T-helper 2 cell (primary cell): ENCODE results near the gene TBRG4.
A peak's percentile ranks its signal among the peaks of the same experiment; 100 is the strongest.

Experiments
- DNase-seq, 5 experiments: peaks; one replicate each; pipeline versions ENCODE4 v3.0.0 to v3.0.0-alpha.2; 2012 to 2022

Gene TBRG4

DNA sequence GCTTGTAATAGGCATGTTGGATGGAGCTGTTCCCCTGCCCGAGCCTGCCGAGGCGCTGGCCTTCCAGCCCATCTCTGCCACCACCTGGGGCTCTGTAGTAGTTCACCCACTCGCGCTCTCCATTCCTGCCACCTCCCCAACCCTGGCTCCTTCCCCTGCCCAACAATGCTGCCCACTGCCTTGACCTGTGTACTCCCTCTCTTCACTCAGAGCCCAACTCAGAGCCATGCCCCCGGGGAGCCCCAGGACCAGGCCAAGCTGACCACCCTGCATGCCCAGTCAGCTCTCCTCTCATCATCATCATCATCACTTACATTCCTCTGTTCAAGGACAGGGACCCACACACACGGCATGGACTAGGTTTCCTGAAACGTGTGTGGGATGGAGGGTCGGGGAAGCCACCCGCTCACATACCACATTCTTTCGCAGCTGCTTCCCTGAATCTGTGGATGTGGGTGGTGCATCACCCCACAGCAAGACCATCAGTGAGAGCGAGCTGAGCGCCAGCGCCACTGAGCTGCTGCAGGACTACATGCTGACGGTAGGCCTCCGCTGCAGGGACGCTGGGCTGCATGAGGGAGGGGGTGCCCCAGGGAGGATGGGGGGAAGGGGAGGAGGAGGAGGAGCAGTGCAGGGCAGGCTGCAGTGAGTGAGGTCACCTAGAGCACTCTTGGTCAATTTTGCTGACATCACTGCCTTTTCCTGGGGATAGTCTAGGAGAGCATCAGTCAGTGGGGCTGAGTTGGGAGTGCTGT, 38.3 kb downstream of the TBRG4 start:
- DNase-seq, result no peak

DNA sequence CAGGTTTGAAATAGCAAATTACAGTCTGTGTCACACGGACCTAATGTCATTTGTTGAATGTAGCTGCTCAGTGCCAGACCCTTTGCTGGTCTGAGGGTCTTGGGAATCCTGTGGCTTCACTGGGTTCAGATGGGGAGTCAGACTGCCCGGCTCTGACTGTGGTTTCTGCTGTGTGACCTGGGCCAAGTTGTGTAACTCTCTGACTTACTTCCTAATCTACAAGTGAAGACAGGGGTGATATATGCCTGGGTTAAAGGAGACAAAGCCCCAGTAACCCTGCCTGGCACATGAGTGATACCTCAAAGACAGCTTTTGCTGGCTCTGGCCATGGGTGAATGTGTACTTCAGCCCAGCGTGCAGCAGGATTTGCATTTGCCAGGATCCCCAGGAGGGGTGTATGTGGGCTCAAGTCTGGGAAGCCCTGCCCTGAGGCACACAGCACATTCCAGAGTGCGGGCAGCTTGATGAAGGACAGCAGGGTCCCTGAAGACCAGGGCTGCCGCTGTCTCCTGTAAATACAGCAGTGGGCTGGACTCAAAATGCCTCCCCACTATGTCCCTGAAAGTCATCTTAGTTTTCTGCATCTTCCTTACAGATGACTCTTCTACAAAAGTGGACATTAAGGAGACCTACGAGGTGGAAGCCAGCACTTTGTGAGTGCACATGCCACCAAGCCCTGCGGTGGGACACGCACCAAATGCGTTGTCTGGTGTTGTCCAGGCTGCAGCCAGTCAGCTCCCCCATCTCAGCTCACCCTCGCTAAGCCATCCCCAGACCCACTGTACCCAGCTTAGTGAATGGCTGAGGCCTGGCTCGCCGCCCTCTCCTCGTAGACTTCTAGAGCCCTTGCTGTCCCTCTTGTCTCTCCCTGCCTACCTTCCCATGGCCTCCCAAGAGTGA, 39.1 kb downstream of the TBRG4 start:
- DNase-seq, result no peak

DNA sequence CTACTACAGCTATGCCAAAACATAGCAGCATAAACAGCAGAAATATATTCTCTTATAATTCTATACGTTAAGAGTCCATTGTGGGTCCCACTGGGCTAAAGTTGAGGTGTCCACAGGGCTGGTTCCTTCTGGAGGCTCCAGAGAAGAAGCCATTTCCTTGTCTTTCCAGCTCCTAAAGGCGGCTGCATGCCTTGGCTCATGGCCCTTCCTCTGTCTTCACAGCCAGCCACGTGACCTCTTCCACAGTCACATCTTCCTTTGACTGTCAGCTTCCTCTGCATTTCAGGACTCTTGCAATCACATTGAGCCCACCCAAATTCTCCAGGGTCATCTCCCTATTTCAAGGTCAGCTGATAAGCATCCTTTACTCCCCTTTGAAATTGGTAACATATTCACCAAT, 40.0 kb downstream of the TBRG4 start:
- no peak for DNase-seq

DNA sequence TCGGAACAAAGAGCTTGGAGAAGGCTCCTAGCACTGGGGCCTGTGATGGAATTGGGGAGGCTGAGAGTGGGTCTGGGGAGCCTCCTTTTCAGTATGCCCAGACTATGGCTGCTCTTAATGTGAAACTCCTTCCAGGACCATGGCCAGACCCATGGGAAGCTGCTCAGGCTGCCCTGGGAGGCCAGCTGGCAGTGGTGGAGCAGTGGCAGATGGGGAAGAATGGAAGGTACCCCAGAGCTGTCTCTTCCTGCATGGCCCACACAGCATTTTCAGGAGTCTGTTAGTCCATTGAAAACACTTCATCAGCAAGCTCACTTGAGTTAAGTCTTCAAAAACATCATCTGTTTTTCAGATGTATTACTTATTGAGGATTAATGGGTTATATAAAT, 41.2 kb downstream of the TBRG4 start:
- no peak for DNase-seq

DNA sequence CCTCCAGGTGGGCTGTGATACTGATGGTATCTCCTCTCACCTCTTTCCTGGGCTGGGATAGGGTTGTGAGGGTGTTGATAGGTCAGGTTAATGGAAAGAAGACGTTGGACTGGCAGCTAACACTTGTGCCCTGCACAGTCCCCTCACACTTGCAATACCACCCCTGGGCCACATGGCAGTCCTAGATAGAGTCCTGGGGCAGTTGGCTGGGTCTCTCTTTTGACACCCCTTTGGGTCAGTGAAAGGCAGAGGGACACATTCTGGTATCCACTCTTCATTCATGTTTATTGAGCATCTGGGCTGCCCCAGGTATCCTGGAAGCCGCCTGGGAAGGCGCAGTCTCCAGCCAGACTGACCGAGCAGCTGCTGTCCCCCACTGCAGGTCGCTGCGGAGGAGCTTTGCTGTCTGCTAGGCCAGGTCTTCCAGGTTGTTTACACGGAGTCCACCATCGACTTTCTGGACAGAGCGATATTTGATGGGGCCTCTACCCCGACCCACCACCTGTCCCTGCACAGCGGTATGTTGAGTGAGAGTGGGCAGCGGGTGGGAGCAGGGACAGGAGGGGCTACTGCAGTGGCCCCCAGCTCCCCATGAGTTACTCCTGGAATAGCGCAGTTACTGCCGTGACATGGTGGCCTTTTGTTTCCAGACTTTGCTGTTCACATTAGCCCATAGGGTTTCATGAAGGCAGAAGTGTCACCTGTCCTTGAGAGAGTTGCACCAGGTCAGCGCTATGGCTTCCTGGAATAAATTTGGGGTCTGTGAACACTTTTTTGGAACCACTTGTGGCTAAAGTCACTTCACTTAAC, 41.8 kb downstream of the TBRG4 start:
- DNase-seq, result no peak

DNA sequence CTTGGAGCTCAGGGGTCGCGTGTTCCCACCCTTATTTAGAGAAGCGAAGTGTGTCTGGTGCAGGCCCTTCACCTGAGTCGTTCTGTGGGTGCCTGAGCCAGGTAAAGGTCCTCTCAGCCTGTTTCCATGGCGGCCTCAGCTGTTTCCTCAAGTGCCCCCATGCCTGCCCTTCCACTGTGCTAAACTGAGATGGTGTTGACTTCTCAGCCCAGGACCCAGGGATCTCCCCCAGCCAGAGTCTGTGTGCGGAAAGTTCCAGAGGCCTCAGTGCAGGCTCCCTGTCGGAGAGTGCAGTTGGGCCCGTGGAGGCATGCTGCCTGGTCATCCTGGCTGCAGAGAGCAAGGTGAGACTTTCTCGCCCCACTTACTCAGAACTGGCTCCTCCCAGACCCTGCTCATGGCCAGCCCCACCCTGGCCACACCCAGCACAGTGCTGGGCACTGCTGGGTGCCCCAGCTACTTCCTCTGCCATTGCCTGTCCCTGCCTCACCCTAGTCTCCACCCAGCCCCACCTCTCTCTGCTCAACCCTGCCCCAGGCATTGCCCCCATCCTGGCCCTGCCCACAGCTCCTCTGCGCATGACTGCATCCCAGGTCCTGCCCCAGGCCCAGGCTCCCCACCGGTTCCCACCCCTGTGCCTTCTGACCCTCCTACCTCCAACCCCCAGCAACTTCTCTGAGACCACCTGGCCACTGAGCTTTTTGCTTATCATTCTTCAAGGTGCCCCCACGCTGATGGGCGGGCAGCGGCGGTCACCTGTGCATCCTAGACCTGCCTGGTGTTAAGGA, 43.1 kb downstream of the TBRG4 start:
- DNase-seq, result no peak

DNA sequence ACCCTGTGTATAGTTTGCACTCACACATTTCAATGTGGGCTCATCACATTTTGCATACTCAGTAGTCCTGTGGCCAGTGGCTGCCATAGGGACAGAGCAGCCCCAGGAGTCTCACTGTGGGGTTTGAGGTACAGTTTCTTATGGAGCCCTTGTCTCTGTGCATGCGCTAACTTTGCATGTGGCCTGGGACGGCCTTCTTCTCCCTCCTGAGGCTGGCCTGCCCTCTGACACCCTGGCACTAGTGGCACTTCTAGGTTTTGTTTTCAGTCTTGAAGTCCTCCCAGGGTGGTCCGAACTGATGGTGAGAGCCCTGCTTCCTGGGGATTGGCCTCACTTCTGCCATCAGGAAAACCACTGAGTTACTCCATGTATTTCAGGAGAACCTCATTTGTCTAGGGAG, 43.9 kb downstream of the TBRG4 start:
- DNase-seq, result no peak

DNA sequence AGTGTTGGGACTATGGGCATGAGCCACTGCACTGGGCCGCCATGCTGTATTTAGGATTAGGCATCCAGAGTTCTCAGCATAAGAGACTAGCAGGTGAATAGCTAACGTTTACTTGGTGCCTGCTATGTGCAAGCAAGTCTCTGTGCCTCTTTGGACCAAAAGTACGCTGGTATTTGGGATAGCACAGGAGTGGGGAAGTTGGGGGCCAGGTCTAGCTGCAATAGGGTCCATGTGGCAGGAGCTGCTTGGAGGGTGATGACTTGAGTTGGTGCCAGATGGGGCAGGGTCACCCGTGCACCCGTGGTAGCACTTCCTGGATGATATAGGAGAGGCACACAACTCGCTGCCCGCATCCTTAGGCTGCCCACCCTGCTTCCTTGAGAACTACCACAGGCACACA, 45.1 kb downstream of the TBRG4 start:
- DNase-seq, result no peak

DNA sequence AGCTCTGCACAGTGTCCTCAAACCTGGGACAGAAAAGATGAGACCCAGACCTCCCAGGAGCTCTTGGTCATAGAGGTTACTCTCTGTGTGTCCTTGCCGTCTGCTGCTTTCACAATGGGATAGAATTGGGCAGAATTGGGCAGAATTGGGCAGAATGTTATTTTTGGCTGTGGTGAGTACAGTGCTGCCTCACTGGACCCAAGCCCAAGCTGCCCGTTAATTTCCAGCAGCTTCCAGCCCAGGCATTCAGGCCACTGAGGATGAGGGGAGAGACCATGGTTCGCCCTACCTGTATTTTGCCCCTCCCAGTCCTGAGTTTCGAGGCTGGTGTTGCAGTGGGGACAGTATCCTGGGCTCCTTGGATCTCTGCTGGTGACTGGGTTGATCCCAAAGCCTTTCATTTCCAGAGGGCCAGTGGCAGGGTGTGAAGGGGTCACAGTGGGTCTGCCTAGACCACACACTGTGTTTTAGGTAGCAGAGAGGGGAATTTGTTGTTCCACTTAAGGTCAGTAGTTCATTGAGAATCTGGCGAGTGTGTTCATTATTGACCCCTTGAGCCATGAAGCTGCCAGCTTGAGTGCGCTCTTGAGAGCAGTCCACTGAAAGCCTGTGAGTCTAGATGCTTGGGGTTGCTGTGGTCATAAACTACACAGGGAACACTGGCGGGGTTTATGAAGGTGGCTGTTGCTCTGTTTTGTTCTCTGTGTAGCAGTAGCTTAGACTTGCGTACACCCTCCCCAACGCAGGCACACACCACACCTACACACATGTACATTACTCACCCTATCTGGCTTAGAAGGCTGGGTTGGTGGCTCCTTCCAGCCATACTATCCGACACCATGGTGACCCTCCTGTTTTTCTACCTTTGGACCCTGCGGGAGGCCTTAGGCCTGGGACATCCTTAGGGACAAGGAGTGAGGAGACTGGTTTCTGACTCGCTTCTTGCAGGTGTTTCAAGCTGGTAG, 46.2 kb downstream of the TBRG4 start:
- DNase-seq, result no peak

DNA sequence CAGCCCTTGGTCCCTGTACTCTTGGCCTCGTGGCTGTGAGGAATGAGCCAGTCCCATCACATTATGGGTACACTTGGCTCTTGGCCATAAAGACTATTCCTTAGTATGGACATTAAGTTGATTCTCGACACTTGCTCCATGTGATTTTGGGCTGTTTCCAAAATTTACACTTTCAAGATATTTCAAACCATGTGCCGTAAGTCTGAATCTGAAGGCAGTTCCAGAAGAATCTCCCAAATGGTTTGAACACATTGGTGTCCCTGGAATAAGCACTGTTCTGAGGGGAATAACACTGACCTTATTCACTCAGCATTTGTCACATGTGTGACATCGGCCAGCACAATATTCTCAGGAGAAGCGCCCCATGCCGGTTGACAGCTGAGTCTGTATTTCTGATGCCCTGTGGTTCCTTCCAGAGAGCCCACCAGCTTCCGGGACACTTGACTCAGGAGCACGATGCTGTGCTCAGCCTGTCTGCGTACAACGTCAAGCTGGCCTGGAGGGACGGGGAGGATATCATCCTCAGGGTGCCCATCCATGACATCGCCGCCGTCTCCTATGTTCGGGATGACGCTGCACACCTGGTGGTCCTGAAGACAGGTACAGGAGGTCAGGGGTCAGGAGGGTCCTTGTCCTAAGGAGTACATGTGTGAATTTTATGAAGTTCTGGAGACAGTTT, 47.3 kb downstream of the TBRG4 start:
- no peak for DNase-seq

DNA sequence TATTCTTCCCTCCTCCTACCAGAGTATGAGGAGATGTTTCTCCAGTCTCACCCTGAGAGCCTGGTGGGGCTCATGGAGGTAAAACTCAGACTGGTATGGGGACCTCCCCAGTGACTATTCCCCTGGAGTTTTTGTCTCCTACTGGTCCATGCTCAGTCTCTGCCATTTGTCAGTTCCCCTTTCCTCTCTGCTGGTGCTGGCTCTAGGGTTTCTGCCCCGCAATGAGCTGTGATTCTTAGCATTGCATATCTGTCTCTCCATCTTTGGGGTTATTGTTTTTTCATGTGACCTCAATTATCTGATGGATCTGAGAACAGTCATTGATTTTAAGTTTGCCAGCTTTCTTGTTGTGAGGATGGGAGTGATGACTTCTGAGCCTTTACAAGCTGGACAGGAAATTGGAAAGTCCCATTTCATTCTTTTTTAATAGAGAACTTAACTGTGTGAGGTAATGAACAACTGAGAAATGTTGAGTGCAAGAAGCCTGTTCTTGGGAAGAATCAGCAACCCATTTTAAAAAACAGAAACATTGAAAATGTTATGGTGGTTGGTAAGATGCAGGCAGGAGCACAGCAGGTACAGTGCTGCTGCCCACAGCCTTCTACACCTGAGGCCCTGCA, 49.6 kb downstream of the TBRG4 start:
- peak in 1 of 5 experiments; percentile 64 for DNase-seq

DNA sequence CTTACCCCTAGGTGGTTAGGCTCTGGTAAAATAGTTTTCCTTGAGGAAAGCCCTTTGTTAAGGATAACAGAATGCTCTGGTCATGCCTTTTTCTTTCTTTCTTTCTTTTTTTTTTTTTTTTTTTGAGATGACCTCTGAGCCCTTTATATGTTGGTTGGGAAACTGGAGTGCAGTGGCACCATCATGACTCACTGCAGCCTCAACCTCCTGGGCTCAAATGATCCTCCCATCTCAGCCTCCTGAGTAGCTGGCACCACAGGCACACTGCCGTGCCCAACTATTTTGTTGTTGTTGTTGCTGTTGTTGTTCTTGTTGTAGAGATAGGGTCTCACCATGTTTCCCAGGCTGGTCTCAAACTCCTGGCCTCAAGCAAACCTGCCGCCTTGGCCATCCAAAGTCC, 50.1 kb downstream of the TBRG4 start:
- DNase-seq, result no peak

DNA sequence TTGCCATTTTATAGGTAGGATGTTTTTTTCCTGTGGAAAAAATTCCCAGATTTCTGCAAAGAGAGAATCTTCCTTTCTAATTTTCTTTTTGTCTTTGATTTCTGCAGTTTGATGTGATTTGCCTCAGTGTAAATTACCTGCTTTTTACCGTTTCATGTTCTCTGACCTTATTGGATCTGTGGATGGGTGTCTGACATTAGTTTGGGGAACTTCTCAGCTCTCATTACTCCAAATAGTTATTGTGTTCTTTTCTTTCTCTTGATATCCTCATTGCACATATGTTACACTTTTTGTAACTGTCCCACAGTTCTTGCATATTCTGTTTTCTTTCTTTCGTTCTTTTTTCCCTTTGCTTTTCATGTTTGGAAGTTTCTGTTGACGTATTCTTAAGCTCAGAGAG, 51.2 kb downstream of the TBRG4 start:
- DNase-seq, result no peak

DNA sequence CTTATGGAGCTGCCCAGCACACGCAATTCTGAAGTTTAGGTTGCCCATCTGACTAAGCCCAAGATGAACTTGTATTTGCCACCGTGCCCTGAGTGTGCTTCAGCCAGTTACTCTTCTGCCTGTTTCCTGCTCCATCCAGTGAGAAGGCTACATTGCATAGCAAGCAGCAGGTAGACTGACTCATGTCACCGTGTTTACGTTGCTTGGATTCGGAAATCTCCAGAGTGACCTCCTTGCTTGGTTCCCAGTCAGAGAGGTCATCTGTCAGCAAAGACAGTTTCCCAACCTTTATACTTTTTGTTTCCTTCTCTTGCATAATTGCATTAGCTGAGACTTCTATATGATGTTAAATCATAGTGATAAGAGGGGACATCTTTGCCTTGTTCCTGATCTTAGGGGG, 53.6 kb downstream of the TBRG4 start:
- DNase-seq, result no peak

DNA sequence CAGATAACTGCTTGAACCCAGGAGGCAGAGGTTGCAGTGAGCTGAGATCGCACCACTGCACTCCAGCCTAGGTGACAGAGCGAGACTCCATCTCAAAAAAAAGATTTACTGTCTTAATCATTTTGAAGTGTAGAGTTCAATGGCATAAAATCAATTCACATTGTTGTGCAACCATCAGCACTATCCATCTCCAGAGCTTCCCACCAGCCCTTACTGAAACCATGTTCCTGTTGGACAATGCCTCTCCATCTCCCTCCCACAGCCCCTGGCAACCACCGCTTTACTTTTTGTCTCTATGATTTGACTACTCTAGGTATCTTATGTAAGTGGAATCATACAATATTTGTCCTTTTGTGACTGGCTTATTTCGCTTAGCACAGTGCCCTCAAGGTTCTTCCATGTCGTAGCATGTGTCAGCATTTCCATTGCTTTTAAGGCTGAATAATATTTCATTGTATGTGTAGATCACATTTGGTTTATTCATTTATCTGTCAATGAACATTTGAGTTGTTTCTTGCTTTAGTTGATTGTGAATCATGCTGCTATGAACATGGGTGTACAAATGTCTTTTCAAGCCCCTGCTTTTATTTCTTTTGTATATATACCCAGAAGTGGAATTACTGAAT, 55.8 kb downstream of the TBRG4 start:
- DNase-seq, result no peak

DNA sequence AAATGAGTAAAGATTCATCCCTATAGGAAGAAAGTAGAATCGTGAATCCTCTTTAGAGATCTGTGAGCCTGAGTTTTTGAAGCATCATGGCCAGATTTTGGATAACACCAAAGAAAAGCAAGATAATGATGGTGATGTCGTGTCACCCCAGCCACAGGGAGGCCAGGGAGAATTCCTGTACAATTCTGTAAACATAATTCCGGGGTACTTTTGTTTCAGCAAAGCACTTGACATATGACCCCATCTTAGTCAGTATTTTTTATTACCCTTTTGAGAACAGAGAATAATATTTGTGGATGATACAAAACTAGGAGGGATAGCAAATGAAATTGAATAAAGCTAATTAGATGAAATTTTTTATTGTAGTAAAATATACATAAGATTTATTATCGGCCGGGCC, 56.5 kb downstream of the TBRG4 start:
- DNase-seq, result no peak

DNA sequence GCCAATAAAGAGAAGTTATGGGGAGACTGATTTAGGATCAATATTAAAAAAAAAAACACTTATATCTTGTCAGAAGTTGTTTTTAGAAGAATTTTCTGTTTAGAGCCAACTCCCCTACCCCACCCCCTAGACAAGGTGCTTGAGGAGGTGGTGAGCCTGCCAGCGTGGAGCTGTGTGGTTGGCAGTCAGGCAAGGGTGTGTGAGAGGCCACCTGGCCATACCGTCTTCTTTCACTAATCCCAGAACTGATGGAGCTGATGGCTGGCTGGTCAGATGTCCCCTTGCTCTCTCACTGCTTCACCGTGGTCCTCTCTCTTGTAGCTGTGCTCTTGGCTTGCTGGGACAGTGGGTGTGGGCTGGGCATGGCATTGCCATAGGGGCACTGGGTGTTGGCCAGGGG, 57.1 kb downstream of the TBRG4 start:
- DNase-seq, result no peak

DNA sequence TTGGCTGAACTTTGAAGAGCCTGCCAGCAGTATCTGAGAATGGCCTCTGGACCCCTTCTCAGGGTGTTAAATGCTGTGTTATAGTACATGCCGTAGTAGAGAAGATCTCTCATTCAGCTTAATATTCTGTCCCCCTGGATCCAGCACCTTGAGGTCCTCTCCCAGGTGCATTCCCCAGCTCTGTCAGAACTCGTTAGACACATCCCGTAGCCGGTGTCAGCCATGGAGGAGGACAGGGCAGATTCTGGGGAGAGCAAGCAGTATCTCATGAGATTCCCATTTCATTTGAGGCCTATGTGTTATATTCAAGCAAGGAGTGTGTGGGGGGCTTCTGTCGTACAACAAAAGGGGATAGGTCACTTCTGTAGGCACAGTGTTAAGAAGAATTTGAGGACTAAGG, 57.6 kb downstream of the TBRG4 start:
- no peak for DNase-seq

DNA sequence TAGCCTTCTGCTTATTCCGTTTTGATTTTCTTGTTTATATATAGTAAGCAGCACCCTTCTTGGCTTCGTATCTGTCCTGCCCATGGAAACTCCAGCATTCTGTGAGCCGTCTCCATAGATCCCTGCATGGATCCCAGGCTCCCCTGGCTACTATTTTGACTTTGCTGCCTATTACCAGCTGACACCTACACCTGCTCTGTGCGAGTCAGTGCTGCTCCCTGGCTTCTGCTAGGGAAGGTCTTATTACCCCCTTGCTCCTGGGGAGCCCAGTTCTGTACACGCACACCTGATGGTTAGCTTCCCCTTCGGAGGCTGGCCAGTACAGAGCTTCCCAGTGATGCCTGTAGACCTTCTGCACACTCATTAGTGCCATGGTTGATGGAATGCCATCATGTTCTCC, 58.1 kb downstream of the TBRG4 start:
- no peak for DNase-seq

DNA sequence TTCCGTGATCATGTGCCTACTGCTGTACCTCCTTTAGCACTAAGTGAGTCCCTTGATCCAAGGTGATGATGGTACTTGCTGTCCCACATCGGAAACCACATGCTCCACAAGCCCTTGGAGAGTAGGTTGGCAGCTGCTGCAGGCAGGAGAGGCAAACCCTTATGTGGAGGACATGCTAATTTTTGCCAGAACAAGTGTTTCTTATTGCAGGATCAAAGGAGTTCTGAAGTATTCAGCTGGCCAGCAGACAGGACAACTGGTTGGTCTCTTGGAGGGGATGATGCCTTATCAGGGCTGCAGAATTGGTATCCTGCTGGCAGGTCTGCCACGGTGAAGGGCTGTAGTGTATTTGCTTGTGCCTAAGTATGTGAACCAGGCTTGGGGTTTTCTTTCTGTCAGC, 59.5 kb downstream of the TBRG4 start:
- no peak for DNase-seq
